Psoas muscle (tissue), 8 donors: ENCODE results near the gene PRTFDC1. TPM values are rescaled to one million over a fixed set of nuclear protein-coding genes. Genes with fewer than 3 reads are reported as not detected.

Experiments used
- ATAC-seq, 4 donors: fragments of 200-7000 bp; cut with Tn5 transposase; one replicate each; pipeline ENCODE4 v1.9.1; 2020; ENCODE audit warnings: moderate library complexity in 3 of 4, mild to moderate bottlenecking in 2 of 4
- DNase-seq, 2 donors: peaks; one replicate each; pipeline ENCODE4 v3.0.0-alpha.2; 2020
- H3K27ac ChIP-seq: fragments of 200-600 bp; one replicate; pipeline ENCODE4 v1.8.0; 2022
- H3K27me3 ChIP-seq, 3 donors: fragments of 200-600 bp in 1 of 3; one replicate each; pipeline versions ENCODE4 v1.6.1 to v1.8.0; 2013 to 2022; ENCODE audit warnings: low read length in 2 of 3, mild to moderate bottlenecking in 2 of 3, moderate library complexity in 1 of 3; ENCODE audit not compliant: insufficient read depth in 3 of 3
- H3K36me3 ChIP-seq, 2 donors: fragments of 200-600 bp in 1 of 2; one replicate each; pipeline versions ENCODE4 v1.6.1 to v1.8.0; 2013 to 2022; ENCODE audit warnings: low read depth in 1 of 2, mild to moderate bottlenecking in 1 of 2, moderate library complexity in 1 of 2; ENCODE audit not compliant: insufficient read depth in 1 of 2
- H3K4me1 ChIP-seq: fragments of 200-600 bp; one replicate; pipeline ENCODE4 v1.8.0; 2022
- H3K4me3 ChIP-seq: fragments of 200-600 bp; one replicate; pipeline ENCODE4 v1.8.0; 2022; ENCODE audit warnings: mild to moderate bottlenecking
- H3K9me3 ChIP-seq: fragments of 200-600 bp; one replicate; pipeline ENCODE4 v1.8.0; 2022
- CTCF ChIP-seq: fragments of 200-600 bp; IDR thresholded peaks from one replicate; pipeline ENCODE4 v1.8.0; 2022; ENCODE audit warnings: antibody characterized with exemption
- WGBS, 3 donors: extraction: QIAGEN DNeasy Blood & Tissue Kit; methylation state at CpG; one replicate each; pipeline versions ENCODE4 v1.1.6 to v1.1.7; 2013; 5-methylcytosine and 5-hydroxymethylcytosine counted together
- intact Hi-C, 2 donors: fragments of 100-400 bp; cut with DNase I; formaldehyde crosslinking; loops; one replicate each; pipeline versions ENCODE4 v1.11.0 to v1.14.2; 2022
- polyA plus RNA-seq, 3 donors: library from polyadenylated mRNA; stranded (reverse); fragments of 200-250 nt; gene quantifications; one replicate each; pipeline ENCODE4 v1.2.3, GENCODE V29; 2013
- total RNA-seq, 4 donors: library from RNA; stranded (reverse); fragmentation: NEBNext Ultra II Directional in 2 of 4; extraction: Animal tissue kit (Norgen Biotek cat#: 25700) in 2 of 4; gene quantifications; one replicate each; pipeline versions ENCODE4 v1.2.1 to v1.2.4, GENCODE V29; 2021 to 2023
- donor health status: healthy with polysubstance abuse.
- donor health status: DM: no; HTN: no; CAD: no; lungs with moderate emphysema.
- donor health status: Bipolar disorder and iron deficiency.
- donor health status: healthy.
- donor health status: DM: yes; HTN: yes; CAD: no.
- donor health status: DM: no; HTN: no; CAD: no.
- donor health status: DM: no; HTN: no; CAD: no.
- donor health status: DM: yes; HTN: yes; CAD: no.

The PRTFDC1 gene
- total and polyA plus RNA-seq, 7 donors = 0.14 to 0.84 (median 0.43) TPM

GRCh38 chr10:24984906-24985305, 32.5 kb upstream of the PRTFDC1 start:
- DNase-seq (no peak), ATAC-seq (no peak)
- Histone ChIP-seq H3K4me1 (no peaks in the 10 kb centered on the region), H3K9me3 (no peaks in the 10 kb centered on the region), H3K4me3 (no peak overlapping the region), H3K36me3 (no peaks in the 10 kb centered on the region), H3K27me3 (no peaks in the 10 kb centered on the region), H3K27ac (no peak overlapping the region)
- WGBS, 3 donors = 16 to 21% (median 20%) methylated on average over 3 of the region's 3 CpGs
- intact Hi-C loops = no loop called here
- no peak for TF ChIP-seq CTCF

- H3K9me3 ChIP-seq = no peaks in the 10 kb centered on the region
- no peak overlapping the region for H3K27ac ChIP-seq
- no peaks in the 10 kb centered on the region for H3K27me3 ChIP-seq
- ATAC-seq (no peak), DNase-seq (no peak)
- intact Hi-C loops = no loop called here
- H3K4me3 ChIP-seq = no peak overlapping the region
- no peaks in the 10 kb centered on the region for H3K4me1 ChIP-seq
- no peaks in the 10 kb centered on the region for H3K36me3 ChIP-seq
- 63 to 78% (median 66%) methylated on average over 3 of the region's 3 CpGs for WGBS, 3 donors
- no peak for TF ChIP-seq CTCF
Measured at GRCh38 chr10:24983946-24984345, 31.5 kb upstream of the PRTFDC1 start.

- H3K9me3 ChIP-seq = no peaks in the 10 kb centered on the region
- no peaks in the 10 kb centered on the region for H3K4me1 ChIP-seq
- DNase-seq = no peak
- WGBS, 3 donors = 95 to 98% (median 96%) methylated on average over 4 of the region's 4 CpGs
- no peak for ATAC-seq
- intact Hi-C loops = no loop called here
- no peaks in the 10 kb centered on the region for H3K36me3 ChIP-seq
- no peaks in the 10 kb centered on the region for H3K27me3 ChIP-seq
- TF ChIP-seq CTCF = no peak
- H3K4me3 ChIP-seq = no peak overlapping the region
- no peak overlapping the region for H3K27ac ChIP-seq
Measured at GRCh38 chr10:24983130-24983529, 30.7 kb upstream of the PRTFDC1 start.

- intact Hi-C loops = no loop called here
- WGBS, 3 donors = 84 to 93% (median 92%) methylated on average over 1 of the region's 1 CpG
- Histone ChIP-seq H3K9me3 (no peaks in the 10 kb centered on the region), H3K4me3 (no peak overlapping the region), H3K4me1 (no peaks in the 10 kb centered on the region), H3K27ac (no peak overlapping the region), H3K36me3 (no peaks in the 10 kb centered on the region), H3K27me3 (no peaks in the 10 kb centered on the region)
- no peak for TF ChIP-seq CTCF
- DNase-seq = no peak
- no peak for ATAC-seq
Measured at GRCh38 chr10:24982319-24983112, 30.1 kb upstream of the PRTFDC1 start.
